Activated CD8-positive, alpha-beta T cell treated with anti-CD3 and anti-CD28 coated beads for 36 hours (primary cell): ENCODE results near the gene ABCA1. TPM values are rescaled to one million over a fixed set of nuclear protein-coding genes. Genes with fewer than 3 reads are reported as not detected.
A peak's percentile ranks its signal among the peaks of the same experiment; 100 is the strongest.

Experiments
- ATAC-seq: fragments of 200-7000 bp; cut with Tn5 transposase; one replicate; pipeline ENCODE4 v1.10.0; 2021; ENCODE audit warnings: mild to moderate bottlenecking, moderate library complexity
- CTCF ChIA-PET: fragments of 350-600 bp; sonication (Branson Sonifier 250); formaldehyde crosslinking; loops from one replicate; lab custom pipeline; 2021; ENCODE audit warnings: antibody characterized with exemption; lab: Charles Lee
- POLR2A ChIA-PET: fragments of 350-600 bp; sonication (Branson Sonifier 250); formaldehyde crosslinking; loops from one replicate; lab custom pipeline; 2021; ENCODE audit warnings: antibody characterized with exemption; lab: Charles Lee
- DNase-seq: peaks from one replicate; pipeline ENCODE4 v3.0.0-alpha.2; 2020
- H3K27ac Mint-ChIP-seq: one replicate; pipeline ENCODE4 v1.8.0; 2021; ENCODE audit warnings: mild to moderate bottlenecking, mixed read lengths
- H3K27me3 Mint-ChIP-seq: one replicate; pipeline ENCODE4 v1.8.0; 2021; ENCODE audit warnings: mixed read lengths
- H3K36me3 Mint-ChIP-seq: one replicate; pipeline ENCODE4 v1.8.0; 2021; ENCODE audit warnings: low read depth, mixed read lengths
- H3K4me1 Mint-ChIP-seq: one replicate; pipeline ENCODE4 v1.8.0; 2021; ENCODE audit warnings: low read depth, mixed read lengths
- H3K4me3 Mint-ChIP-seq: one replicate; pipeline ENCODE4 v1.8.0; 2021; ENCODE audit warnings: mild to moderate bottlenecking, moderate library complexity, mixed read lengths
- H3K9me3 Mint-ChIP-seq: one replicate; pipeline ENCODE4 v1.8.0; 2021; ENCODE audit warnings: mixed read lengths
- CTCF ChIP-seq: fragments of 200-600 bp; IDR thresholded peaks from one replicate; pipeline ENCODE4 v1.8.0; 2022; ENCODE audit warnings: antibody characterized with exemption, mild to moderate bottlenecking
- intact Hi-C: fragments of 100-400 bp; cut with micrococcal nuclease; formaldehyde crosslinking; loops from one replicate; pipeline ENCODE4 v1.10.0; 2022
- total RNA-seq, 2 experiments: library from RNA; stranded (reverse); gene quantifications; one replicate each; pipeline ENCODE4 v1.2.3, GENCODE V29; 2021

ABCA1 gene
- total RNA-seq, 2 experiments from 2014 or later, result 0.20 to 0.38 TPM

- H3K4me3 Mint-ChIP-seq, result peak within 1 kb of the TSS; percentile 88
- peak; percentile 91 for ATAC-seq
- peaks cover 9% of the 10 kb centered on the region for H3K36me3 Mint-ChIP-seq
- intact Hi-C loops, result no loop called here
- ChIA-PET CTCF (interaction anchor here (1.1 to 1.5 kb wide), 4 partner anchors 14 to 65 kb away, joined by 3 to 6 read pairs (median 3); partner anchors contain the start of gene NIPSNAP3B), POLR2A (interaction anchor here (0.9 to 1.0 kb wide), 2 partner anchors 13 to 654 kb away, joined by 3 to 4 read pairs; partner anchors contain the start of gene SMC2)
- no peak for TF ChIP-seq CTCF
- peak within 1 kb of the TSS; percentile 99 for H3K27ac Mint-ChIP-seq
- peaks cover 10% of the 10 kb centered on the region for H3K4me1 Mint-ChIP-seq
- H3K9me3 Mint-ChIP-seq, result no peaks in the 10 kb centered on the region
- peak; percentile 90 for DNase-seq
- no peaks in the 10 kb centered on the region for H3K27me3 Mint-ChIP-seq
Observed at GRCh38 chr9:104747565-104748358, 180.2 kb downstream of the ABCA1 start, which contains the start of gene NIPSNAP3A. NIPSNAP3A (plus strand) TSS chr9:104747683; CDS start chr9:104747793, 110 bp downstream.

DNA sequence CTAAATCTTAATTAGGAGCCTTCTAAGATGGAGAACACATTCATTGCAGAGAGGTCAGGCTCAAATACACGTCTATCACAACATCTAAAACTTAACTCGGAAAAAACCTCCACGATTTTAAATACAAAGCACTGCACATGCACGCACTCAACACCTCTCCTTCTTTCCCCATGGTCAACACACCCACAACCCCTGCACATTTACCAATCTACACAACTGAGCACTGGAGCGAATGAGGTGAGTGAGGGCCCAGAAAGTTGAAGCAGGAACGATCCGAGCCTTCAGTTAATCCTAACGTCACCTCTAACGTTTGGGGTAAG, 180.8 kb downstream of the ABCA1 start:
- peak overlapping the region; percentile 88 for H3K4me3 Mint-ChIP-seq
- POLR2A ChIA-PET, result interaction anchor here (0.9 kb wide), 1 partner anchor 13 kb away, joined by 3 read pairs; no protein-coding TSS in a partner anchor
- CTCF ChIA-PET, result interaction anchor here (0.6 to 1.5 kb wide), 4 partner anchors 8 to 179 kb away, joined by 3 to 6 read pairs (median 3); no protein-coding TSS in a partner anchor
- DNase-seq, result no peak
- H3K27me3 Mint-ChIP-seq, result no peaks in the 10 kb centered on the region
- ATAC-seq, result no peak
- peaks cover 10% of the 10 kb centered on the region for H3K4me1 Mint-ChIP-seq
- intact Hi-C loops, result no loop called here
- no peak for TF ChIP-seq CTCF
- H3K27ac Mint-ChIP-seq, result peak overlapping the region; percentile 99
- peaks cover 7% of the 10 kb centered on the region for H3K36me3 Mint-ChIP-seq
- H3K9me3 Mint-ChIP-seq, result no peaks in the 10 kb centered on the region

- no peak for TF ChIP-seq CTCF
- H3K27ac Mint-ChIP-seq, result peak overlapping the region; percentile 99
- intact Hi-C loops, result no loop called here
- H3K4me1 Mint-ChIP-seq, result peaks cover 10% of the 10 kb centered on the region
- DNase-seq (no peak), ATAC-seq (no peak)
- H3K27me3 Mint-ChIP-seq, result no peaks in the 10 kb centered on the region
- peaks cover 4% of the 10 kb centered on the region for H3K36me3 Mint-ChIP-seq
- POLR2A ChIA-PET, result interaction anchor here (0.9 kb wide), 1 partner anchor 14 kb away, joined by 3 read pairs; no protein-coding TSS in a partner anchor
- H3K4me3 Mint-ChIP-seq, result peak overlapping the region; percentile 88
- CTCF ChIA-PET, result interaction anchor here (0.6 to 1.5 kb wide), 4 partner anchors 9 to 180 kb away, joined by 3 to 6 read pairs (median 3); no protein-coding TSS in a partner anchor
- H3K9me3 Mint-ChIP-seq, result no peaks in the 10 kb centered on the region
Observed at GRCh38 chr9:104746798-104747197, 181.2 kb downstream of the ABCA1 start.

DNA sequence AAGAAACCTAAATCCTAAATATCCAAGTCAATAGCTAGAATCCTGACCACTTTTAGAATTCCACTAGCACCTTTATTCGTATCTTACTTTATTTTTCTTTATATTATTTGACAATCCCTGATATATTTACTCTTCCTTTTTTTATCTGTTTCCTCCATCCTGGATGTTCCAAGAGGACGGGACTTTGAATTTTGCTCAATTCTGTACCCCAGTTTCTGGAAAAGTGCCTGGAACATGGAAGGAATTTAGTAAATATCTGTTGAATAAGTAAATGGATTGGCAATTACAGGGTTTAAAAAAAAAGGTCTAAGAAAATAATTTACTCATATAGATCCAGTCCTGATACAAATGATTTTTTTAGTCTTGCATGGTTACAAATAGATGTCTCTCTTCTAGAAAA, 181.7 kb downstream of the ABCA1 start:
- peak overlapping the region; percentile 88 for H3K4me3 Mint-ChIP-seq
- ATAC-seq (no peak), DNase-seq (no peak)
- peaks cover 10% of the 10 kb centered on the region for H3K4me1 Mint-ChIP-seq
- CTCF ChIA-PET, result interaction anchor here (0.5 to 1.5 kb wide), 3 partner anchors 64 to 184 kb away, joined by 4 to 6 read pairs (median 4); no protein-coding TSS in a partner anchor
- no peaks in the 10 kb centered on the region for H3K36me3 Mint-ChIP-seq
- H3K27me3 Mint-ChIP-seq, result no peaks in the 10 kb centered on the region
- no peaks in the 10 kb centered on the region for H3K9me3 Mint-ChIP-seq
- intact Hi-C loops, result no loop called here
- H3K27ac Mint-ChIP-seq, result peak overlapping the region; percentile 29
- TF ChIP-seq CTCF, result no peak
- POLR2A ChIA-PET, result no interaction called here
